Stomach (tissue), 9 donors: ENCODE measurements around the gene KDM4B. TPM values are rescaled to one million over a fixed set of nuclear protein-coding genes. Genes with fewer than 3 reads are reported as not detected.

Source experiments
- DNase-seq, 2 donors: peaks; one replicate each; pipeline versions ENCODE4 v3.0.0 to v3.0.0-alpha.2; 2013 to 2019
- H3K27ac ChIP-seq, 5 donors: fragments of 200-600 bp in 4 of 5; sonication (generic) in 4 of 5; one replicate each; pipeline ENCODE4 v1.5.1; 2013 to 2019; ENCODE audit warnings: mild to moderate bottlenecking in 1 of 5, moderate library complexity in 1 of 5
- H3K27me3 ChIP-seq, 3 donors: fragments of 200-600 bp; sonication (generic); one replicate each; pipeline ENCODE4 v1.5.1; 2017 to 2019; ENCODE audit warnings: mixed run types in 1 of 3
- H3K36me3 ChIP-seq, 4 donors: fragments of 200-600 bp; sonication (generic); 1 replicate in 3 of 4; 2 replicates in 1 of 4; pipeline ENCODE4 v1.5.1; 2016 to 2019
- H3K4me1 ChIP-seq, 4 donors: fragments of 200-600 bp; sonication (generic); one replicate each; pipeline ENCODE4 v1.5.1; 2016 to 2019
- H3K4me3 ChIP-seq, 4 donors: fragments of 200-600 bp; sonication (generic) in 3 of 4; one replicate each; pipeline ENCODE4 v1.5.1; 2016 to 2019; ENCODE audit warnings: mild to moderate bottlenecking in 1 of 4
- H3K9me3 ChIP-seq, 4 donors: fragments of 200-600 bp; sonication (generic); one replicate each; pipeline ENCODE4 v1.5.1; 2016 to 2019
- EP300 ChIP-seq: sonication (generic); formaldehyde crosslinking; IDR thresholded peaks from one replicate; pipeline ENCODE4 v1.6.1; 2017; ENCODE audit warnings: antibody characterized with exemption
- POLR2A ChIP-seq, 4 donors: fragments of 450-650 bp; IDR thresholded peaks; one replicate each; pipeline ENCODE4 v1.6.1; 2016; ENCODE audit warnings: antibody characterized with exemption in 4 of 4, control low read depth in 2 of 4, mild to moderate bottlenecking in 1 of 4, moderate library complexity in 1 of 4
- POLR2AphosphoS5 ChIP-seq, 3 donors: sonication (generic); formaldehyde crosslinking; IDR thresholded peaks; one replicate each; pipeline ENCODE4 v1.6.1; 2016; ENCODE audit warnings: antibody characterized with exemption in 3 of 3
- WGBS, 5 donors: extraction: QIAGEN DNeasy Blood & Tissue Kit in 3 of 5; methylation state at CpG; one replicate each; pipeline versions ENCODE4 v1.1.5 to v1.1.7; 2013 to 2018; 5-methylcytosine and 5-hydroxymethylcytosine counted together
- intact Hi-C: fragments of 100-400 bp; cut with DNase I; formaldehyde crosslinking; loops from one replicate; pipeline ENCODE4 v1.15.1; 2023; ENCODE audit warnings: low total_unique reads
- polyA plus RNA-seq, 3 donors: library from polyadenylated mRNA; stranded (reverse); fragments of 200-250 nt; gene quantifications; one replicate each; pipeline ENCODE4 v1.2.3, GENCODE V29; 2013
- total RNA-seq, 5 donors: library from RNA; depleted of rRNA; stranded (reverse); fragments of >200 nt; gene quantifications; one replicate each; pipeline versions ENCODE4 v1.1.0 to v1.2.3, GENCODE V29; 2014 to 2016
- TF ChIP-seq, protein P1 (sequence below), 7 experiments: fragments of 450-650 bp in 4 of 7; fragments of 200-600 bp in 3 of 7; sonication (generic) in 3 of 7; IDR thresholded peaks; one replicate each; pipeline ENCODE4 v1.5.1; 2016 to 2019; ENCODE audit warnings: antibody characterized with exemption in 7 of 7, control low read depth in 2 of 7, mild to moderate bottlenecking in 1 of 7
- donor health status: healthy with polysubstance abuse.
- donor health status: Bipolar disorder and iron deficiency.
- donor health status: healthy.

KDM4B gene
- total and polyA plus RNA-seq, 8 donors, result 5.2 to 202 (median 29.4) TPM

DNA sequence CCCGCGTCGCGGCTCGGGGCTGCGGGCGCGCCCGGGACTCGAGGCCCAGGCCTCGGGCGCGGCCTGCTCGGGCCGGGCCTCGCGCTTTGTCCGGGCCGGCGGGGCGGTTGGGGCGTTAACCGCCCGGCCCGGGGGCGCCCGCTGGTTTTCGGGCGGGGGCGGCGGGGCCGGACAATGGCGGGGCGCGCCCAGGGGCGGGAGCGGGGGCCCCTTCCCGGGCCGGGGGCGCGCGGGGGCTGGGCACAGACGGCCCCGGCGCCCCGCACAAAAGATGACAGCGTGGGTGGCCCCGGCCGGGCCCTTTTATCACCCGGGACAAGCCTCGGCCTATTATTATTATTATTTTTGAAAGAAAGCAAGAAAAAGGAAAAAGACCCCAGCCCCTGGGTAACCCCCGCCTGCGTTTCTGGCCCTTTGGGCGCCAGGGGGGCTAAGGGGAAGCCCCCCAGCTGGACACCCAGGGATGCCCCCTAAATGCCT lies 419 bp downstream of the KDM4B start:
- Histone ChIP-seq H3K27me3 (no peaks in the 10 kb centered on the region), H3K4me3 (peak overlapping the region; percentile 62 to 74 (median 69)), H3K27ac (peak overlapping the region; percentile 63 to 84 (median 83)), H3K9me3 (no peaks in the 10 kb centered on the region), H3K36me3 (no peaks in the 10 kb centered on the region), H3K4me1 (peaks cover 33 to 55% (median 45%) of the 10 kb centered on the region in 4 donors)
- 1% methylated on average over 10 to 54 of the region's 54 CpGs for WGBS, 5 donors
- intact Hi-C loops, result no loop called here
- no peak for TF ChIP-seq POLR2AphosphoS5 (IDR thresholded peaks at IDR 0.05)
- TF ChIP-seq EP300, result no peak
- TF ChIP-seq, protein P1, sequence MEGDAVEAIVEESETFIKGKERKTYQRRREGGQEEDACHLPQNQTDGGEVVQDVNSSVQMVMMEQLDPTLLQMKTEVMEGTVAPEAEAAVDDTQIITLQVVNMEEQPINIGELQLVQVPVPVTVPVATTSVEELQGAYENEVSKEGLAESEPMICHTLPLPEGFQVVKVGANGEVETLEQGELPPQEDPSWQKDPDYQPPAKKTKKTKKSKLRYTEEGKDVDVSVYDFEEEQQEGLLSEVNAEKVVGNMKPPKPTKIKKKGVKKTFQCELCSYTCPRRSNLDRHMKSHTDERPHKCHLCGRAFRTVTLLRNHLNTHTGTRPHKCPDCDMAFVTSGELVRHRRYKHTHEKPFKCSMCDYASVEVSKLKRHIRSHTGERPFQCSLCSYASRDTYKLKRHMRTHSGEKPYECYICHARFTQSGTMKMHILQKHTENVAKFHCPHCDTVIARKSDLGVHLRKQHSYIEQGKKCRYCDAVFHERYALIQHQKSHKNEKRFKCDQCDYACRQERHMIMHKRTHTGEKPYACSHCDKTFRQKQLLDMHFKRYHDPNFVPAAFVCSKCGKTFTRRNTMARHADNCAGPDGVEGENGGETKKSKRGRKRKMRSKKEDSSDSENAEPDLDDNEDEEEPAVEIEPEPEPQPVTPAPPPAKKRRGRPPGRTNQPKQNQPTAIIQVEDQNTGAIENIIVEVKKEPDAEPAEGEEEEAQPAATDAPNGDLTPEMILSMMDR (IDR thresholded peaks at IDR 0.05), result no peak
- TF ChIP-seq POLR2A (IDR thresholded peaks at IDR 0.05), result no peak
- DNase-seq, result no peak

DNA sequence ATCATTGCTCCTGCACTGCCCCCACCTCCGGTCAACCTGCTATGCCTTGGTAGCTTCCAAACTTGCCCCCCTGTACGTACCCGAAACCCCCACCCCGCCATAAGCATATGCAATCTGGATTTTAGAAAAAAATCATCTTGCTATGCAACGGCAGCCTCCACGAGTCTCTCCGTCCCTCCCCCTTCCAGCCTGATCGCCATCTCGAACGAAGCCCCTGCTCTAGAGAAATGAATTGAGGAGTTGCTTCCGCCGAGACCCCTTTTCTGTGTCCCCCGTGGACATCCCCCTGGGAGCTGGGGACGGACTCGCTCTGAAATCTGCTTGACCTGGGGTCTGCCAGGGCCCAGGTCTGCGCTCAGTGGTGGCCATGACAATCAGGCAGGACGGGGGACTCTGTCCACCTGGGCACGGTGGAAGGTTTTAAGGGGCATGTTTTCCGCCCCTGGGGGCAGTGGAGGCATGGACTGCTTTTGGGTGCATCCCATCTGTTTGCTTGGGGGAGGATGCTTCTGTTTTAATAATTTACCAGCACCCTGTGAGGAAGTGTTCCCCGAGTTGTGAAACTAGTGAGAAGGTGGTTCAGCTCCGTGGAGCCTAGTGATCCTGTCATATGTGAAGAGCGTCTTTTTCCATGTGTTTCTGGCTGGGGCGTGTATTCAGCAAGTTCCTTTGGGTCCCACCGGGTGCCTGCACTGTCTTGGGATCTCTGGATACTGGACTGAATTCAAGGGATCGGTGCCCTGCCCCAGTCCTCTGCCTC lies 1.0 kb downstream of the KDM4B start:
- Histone ChIP-seq H3K27me3 (no peaks in the 10 kb centered on the region), H3K9me3 (no peaks in the 10 kb centered on the region), H3K36me3 (no peaks in the 10 kb centered on the region), H3K4me3 (peak overlapping the region; percentile 62 to 74 (median 69)), H3K27ac (peak overlapping the region; percentile 14 to 84 (median 75)), H3K4me1 (peaks cover 36 to 61% (median 51%) of the 10 kb centered on the region in 4 donors)
- TF ChIP-seq POLR2AphosphoS5 (IDR thresholded peaks at IDR 0.05), result no peak
- TF ChIP-seq, protein P1 (IDR thresholded peaks at IDR 0.05), result no peak
- TF ChIP-seq POLR2A (IDR thresholded peaks at IDR 0.05), result no peak
- intact Hi-C loops, result no loop called here
- DNase-seq, result peak in 1 of 2 donors; percentile 47
- WGBS, 5 donors, result 3 to 6% (median 3%) methylated on average over 23 to 25 of the region's 25 CpGs

DNA sequence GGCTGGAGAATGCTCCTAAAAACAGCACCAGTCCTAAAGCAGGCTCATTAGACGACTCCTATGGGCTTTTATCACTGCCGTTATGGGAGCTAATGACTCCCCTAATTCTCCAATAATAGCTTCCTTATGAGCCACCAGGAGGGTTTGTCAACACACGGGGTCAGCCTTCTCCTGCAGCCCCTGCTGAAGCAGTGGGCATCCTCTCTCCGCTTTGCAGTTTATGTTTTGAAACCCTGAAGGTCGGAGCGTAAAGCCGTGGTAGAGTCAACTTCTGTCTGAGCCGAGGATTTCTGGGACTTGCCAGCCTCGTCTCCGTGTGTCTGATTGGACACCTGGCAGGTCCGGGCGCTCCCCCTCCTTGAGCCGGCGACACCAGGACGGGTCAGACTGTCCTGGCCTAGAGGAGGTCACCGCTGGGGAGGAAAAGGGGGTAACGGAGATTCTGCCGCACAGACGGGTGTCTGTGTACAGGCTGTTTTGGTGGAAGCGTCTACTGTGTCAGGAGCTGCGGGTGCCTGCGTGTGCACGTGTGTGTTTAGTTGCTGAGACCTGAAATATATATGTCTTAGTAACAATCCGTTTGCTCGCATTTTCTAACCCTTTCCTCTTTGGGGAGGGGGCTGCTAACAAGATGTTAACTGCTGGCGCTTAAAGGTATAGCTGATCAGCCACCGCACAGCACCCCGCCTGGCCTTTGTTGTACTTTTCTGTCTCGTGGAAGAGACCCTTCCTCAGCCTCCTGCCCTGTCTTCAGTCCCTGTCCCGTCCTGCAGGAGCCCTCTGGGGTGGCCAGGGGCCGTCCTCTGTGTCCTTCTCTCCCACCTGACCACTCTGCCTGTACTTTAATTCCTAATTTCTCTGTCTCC lies 1.9 kb downstream of the KDM4B start:
- H3K4me1 ChIP-seq, result peaks cover 45 to 70% (median 59%) of the 10 kb centered on the region in 4 donors

DNA sequence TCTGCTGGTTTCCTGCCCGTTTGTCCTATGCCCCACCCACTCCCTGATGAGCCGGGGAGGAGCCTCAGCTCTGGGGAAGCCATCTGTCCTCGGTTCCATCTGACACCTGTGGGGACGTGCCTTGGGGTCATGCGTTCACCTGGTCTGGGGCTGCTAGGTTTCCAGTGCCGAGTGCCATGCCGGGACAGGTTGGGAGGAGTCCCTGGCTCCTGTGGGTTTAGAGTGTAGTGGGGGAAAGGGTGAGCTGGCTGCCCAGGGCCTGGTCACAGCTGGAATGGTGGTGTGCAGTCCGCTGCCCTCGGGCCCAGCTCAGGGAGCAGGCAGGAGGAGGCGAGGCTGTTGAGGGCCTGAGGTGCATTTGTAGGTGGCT lies 2.5 kb downstream of the KDM4B start:
- Histone ChIP-seq H3K27ac (peak overlapping the region in 3 of 5 donors; percentile 63 to 84 (median 83)), H3K36me3 (no peaks in the 10 kb centered on the region), H3K9me3 (no peaks in the 10 kb centered on the region), H3K4me3 (peak overlapping the region; percentile 62 to 74 (median 69)), H3K27me3 (no peaks in the 10 kb centered on the region), H3K4me1 (peaks cover 46 to 76% (median 64%) of the 10 kb centered on the region in 4 donors)
- TF ChIP-seq, protein P1 (IDR thresholded peaks at IDR 0.05), result no peak
- TF ChIP-seq EP300 (no peak), POLR2A (IDR thresholded peaks at IDR 0.05) (no peak), POLR2AphosphoS5 (IDR thresholded peaks at IDR 0.05) (no peak)
- intact Hi-C loops, result no loop called here
- WGBS, 5 donors, result 26 to 36% (median 31%) methylated on average over 10 of the region's 10 CpGs
- DNase-seq, result peak; percentile 38 to 59

More for the DNA sequence above, 1.9 kb downstream of the KDM4B start:
- Histone ChIP-seq H3K9me3 (no peaks in the 10 kb centered on the region), H3K27me3 (no peaks in the 10 kb centered on the region), H3K4me3 (peak overlapping the region; percentile 62 to 74 (median 69)), H3K36me3 (no peaks in the 10 kb centered on the region), H3K27ac (peak overlapping the region; percentile 2 to 84 (median 75))
- TF ChIP-seq, protein P1 (IDR thresholded peaks at IDR 0.05), result no peak
- TF ChIP-seq POLR2A (IDR thresholded peaks at IDR 0.05), result no peak
- DNase-seq, result peak; percentile 43 to 46
- intact Hi-C loops, result no loop called here
- WGBS, 5 donors, result 13 to 16% (median 14%) methylated on average over 26 to 31 of the region's 31 CpGs
